CD4-positive, CD25-positive, alpha-beta regulatory T cell (primary cell): Measurements from ENCODE around the gene CFAP46. TPM values are rescaled to one million over a fixed set of nuclear protein-coding genes. Genes with fewer than 3 reads are reported as not detected.

Experiments used
- ATAC-seq, 2 donors: fragments of 150-1000 bp; cut with Tn5 transposase; one replicate each; pipeline ENCODE4 v1.10.0; 2021; ENCODE audit warnings: low read depth in 2 of 2, moderate number of reproducible peaks in 2 of 2, moderate library complexity in 1 of 2
- DNase-seq, 3 donors: peaks; one replicate each; pipeline versions ENCODE4 v3.0.0 to v3.0.0-alpha.2; 2012 to 2022; ENCODE audit warnings: mixed read lengths in 1 of 3
- H3K27ac ChIP-seq: one replicate; pipeline ENCODE4 v1.7.0; 2013; ENCODE audit warnings: mild to moderate bottlenecking, low read length; ENCODE audit not compliant: insufficient read depth, poor library complexity, severe bottlenecking
- H3K27me3 ChIP-seq: one replicate; pipeline ENCODE4 v1.7.0; 2013; ENCODE audit warnings: low read length; ENCODE audit not compliant: control insufficient read depth, insufficient read depth
- H3K36me3 ChIP-seq: one replicate; pipeline ENCODE4 v1.7.0; 2013; ENCODE audit warnings: mild to moderate bottlenecking, low read length, moderate library complexity; ENCODE audit not compliant: control insufficient read depth, insufficient read depth
- H3K4me1 ChIP-seq: 2 replicates; pipeline ENCODE4 v1.7.0; 2013; ENCODE audit warnings: mild to moderate bottlenecking, low read length; ENCODE audit not compliant: insufficient read depth, control insufficient read depth, poor library complexity, severe bottlenecking
- H3K4me3 ChIP-seq: one replicate; pipeline ENCODE4 v1.7.0; 2013; ENCODE audit warnings: low read depth, mild to moderate bottlenecking, low read length, moderate library complexity
- H3K9me3 ChIP-seq, 2 experiments: 1 replicate in 1 of 2; 2 replicates in 1 of 2; pipeline ENCODE4 v1.7.0; 2013; ENCODE audit warnings: low read length in 2 of 2, mild to moderate bottlenecking in 1 of 2, moderate library complexity in 1 of 2; ENCODE audit not compliant: control insufficient read depth in 2 of 2
- H3K27ac Mint-ChIP-seq, 3 donors: one replicate each; pipeline ENCODE4 v1.8.0; 2020 to 2022; ENCODE audit warnings: mild to moderate bottlenecking in 3 of 3, mixed read lengths in 3 of 3, moderate library complexity in 2 of 3
- H3K27me3 Mint-ChIP-seq: one replicate; pipeline ENCODE4 v1.8.0; 2022; ENCODE audit warnings: mild to moderate bottlenecking, mixed read lengths
- H3K36me3 Mint-ChIP-seq: one replicate; pipeline ENCODE4 v1.8.0; 2020; ENCODE audit warnings: mixed read lengths
- H3K4me1 Mint-ChIP-seq, 4 donors: one replicate each; pipeline ENCODE4 v1.8.0; 2020 to 2022; ENCODE audit warnings: mixed read lengths in 4 of 4, mild to moderate bottlenecking in 1 of 4
- H3K4me3 Mint-ChIP-seq, 4 donors: one replicate each; pipeline ENCODE4 v1.8.0; 2020 to 2022; ENCODE audit warnings: mild to moderate bottlenecking in 4 of 4, mixed read lengths in 4 of 4, moderate library complexity in 3 of 4
- H3K9me3 Mint-ChIP-seq, 7 donors: one replicate each; pipeline ENCODE4 v1.8.0; 2020 to 2022; ENCODE audit warnings: mixed read lengths in 7 of 7, mild to moderate bottlenecking in 3 of 7, moderate library complexity in 2 of 7
- polyA plus RNA-seq, 4 donors: library from polyadenylated mRNA; unstranded; fragments of 300-500 nt; fragmentation: Illumina TruSeq; gene quantifications; one replicate each; pipeline ENCODE4 v1.2.3, GENCODE V29; 2021
- total RNA-seq: library from RNA; stranded (reverse); gene quantifications from one replicate; pipeline ENCODE4 v1.2.3, GENCODE V29; 2022

Gene CFAP46
- total and polyA plus RNA-seq, 5 donors from 2014 or later = not detected

DNA sequence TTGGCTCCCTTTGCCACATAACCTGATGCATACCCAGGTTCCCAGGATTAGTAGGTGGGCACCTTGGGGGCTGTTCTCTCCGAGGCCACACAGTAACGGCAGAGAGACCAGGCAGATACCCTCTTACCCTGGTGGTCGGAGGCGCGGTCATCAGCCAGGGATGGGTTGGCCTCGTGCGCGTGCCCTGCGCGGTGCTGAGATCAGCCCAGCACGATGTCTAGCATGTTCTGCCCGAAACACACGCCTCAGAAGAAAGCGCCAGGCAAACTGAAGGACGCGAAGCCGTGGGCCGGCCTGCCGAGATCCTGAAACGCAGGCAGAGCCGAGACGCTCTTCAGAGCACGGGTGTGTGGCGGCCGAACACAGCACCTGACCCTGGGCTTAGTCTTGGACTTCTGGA lies 34.7 kb upstream of the CFAP46 start:
- no peaks in the 10 kb centered on the region for H3K4me1 ChIP-seq
- H3K9me3 ChIP-seq = no peaks in the 10 kb centered on the region
- Mint-ChIP-seq H3K9me3 (no peaks in the 10 kb centered on the region), H3K4me3 (no peak overlapping the region), H3K4me1 (no peaks in the 10 kb centered on the region), H3K27ac (no peak overlapping the region), H3K27me3 (no peaks in the 10 kb centered on the region), H3K36me3 (no peaks in the 10 kb centered on the region)
- DNase-seq (no peak), ATAC-seq (no peak)
- no peak overlapping the region for H3K4me3 ChIP-seq
- no peaks in the 10 kb centered on the region for H3K36me3 ChIP-seq
- no peak overlapping the region for H3K27ac ChIP-seq
- no peaks in the 10 kb centered on the region for H3K27me3 ChIP-seq

- Mint-ChIP-seq H3K4me1 (no peaks in the 10 kb centered on the region), H3K36me3 (no peaks in the 10 kb centered on the region), H3K9me3 (peaks cover 0 to 3% (median 0%) of the 10 kb centered on the region in 7 donors), H3K27me3 (no peaks in the 10 kb centered on the region), H3K27ac (no peak overlapping the region), H3K4me3 (no peak overlapping the region)
- no peak for DNase-seq
- ATAC-seq = no peak
- no peak overlapping the region for H3K27ac ChIP-seq
- H3K4me3 ChIP-seq = no peak overlapping the region
- H3K4me1 ChIP-seq = no peaks in the 10 kb centered on the region
- H3K36me3 ChIP-seq = no peaks in the 10 kb centered on the region
- H3K27me3 ChIP-seq = no peaks in the 10 kb centered on the region
- H3K9me3 ChIP-seq = no peaks in the 10 kb centered on the region
These were observed 33.7 kb upstream of the CFAP46 start for GRCh38 chr10:132975831-132976682.

DNA sequence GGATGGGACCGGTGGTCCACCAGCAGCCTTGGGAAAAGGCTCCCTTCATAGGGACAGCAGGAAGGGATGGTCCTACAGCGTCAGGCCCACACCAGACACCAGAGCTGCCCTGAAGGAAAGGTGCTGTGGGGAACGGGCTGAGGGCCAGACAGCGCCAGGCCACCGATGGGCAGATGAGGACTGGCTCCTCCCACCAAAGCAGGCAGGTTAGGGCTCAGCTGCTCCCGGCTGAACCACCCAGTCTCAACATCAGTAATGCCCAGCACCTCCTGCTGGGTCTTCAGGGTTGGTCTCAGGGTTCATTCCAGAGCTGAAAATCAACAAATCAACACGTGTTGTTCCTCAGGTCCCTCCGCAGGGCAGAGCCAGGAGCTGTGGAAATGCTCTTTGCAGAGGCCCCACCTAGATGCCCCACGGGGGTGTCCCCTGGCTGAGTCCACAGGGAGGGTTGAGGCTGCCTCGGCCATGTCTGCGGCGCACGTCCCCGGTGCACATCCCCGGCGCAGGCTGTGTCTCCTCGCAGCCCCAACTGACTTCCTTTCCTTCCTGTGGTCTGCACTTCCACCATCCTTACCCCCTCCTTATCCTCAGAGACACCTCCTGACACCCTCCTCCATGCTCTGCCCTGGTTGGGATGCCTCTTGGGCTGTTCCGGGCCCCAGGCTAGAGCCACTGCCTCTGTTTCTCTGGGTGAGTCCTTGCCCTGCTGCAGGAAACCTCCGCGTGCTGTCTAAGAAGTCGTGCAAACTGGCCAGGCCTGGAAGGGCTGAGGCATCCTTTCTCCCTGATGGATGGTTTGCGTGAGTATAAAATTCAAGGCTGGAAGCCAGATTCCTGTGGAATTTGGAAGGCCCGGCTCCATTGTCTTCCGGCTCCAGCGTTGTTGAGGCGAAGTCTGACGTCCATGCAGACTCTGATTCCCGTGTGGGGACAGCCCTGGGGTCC lies 32.8 kb upstream of the CFAP46 start:
- ATAC-seq (no peak), DNase-seq (no peak)
- H3K36me3 Mint-ChIP-seq = no peaks in the 10 kb centered on the region
- Histone ChIP-seq H3K27ac (no peak overlapping the region), H3K9me3 (no peaks in the 10 kb centered on the region), H3K36me3 (no peaks in the 10 kb centered on the region), H3K4me3 (no peak overlapping the region), H3K4me1 (no peaks in the 10 kb centered on the region), H3K27me3 (no peaks in the 10 kb centered on the region)
- H3K27ac Mint-ChIP-seq = no peak overlapping the region
- H3K9me3 Mint-ChIP-seq = peaks cover 0 to 3% (median 0%) of the 10 kb centered on the region in 7 donors
- H3K27me3 Mint-ChIP-seq = peaks cover 4% of the 10 kb centered on the region
- H3K4me3 Mint-ChIP-seq = no peak overlapping the region
- no peaks in the 10 kb centered on the region for H3K4me1 Mint-ChIP-seq

- no peak for DNase-seq
- H3K9me3 ChIP-seq = no peaks in the 10 kb centered on the region
- Mint-ChIP-seq H3K4me3 (no peak overlapping the region), H3K27me3 (peaks cover 7% of the 10 kb centered on the region), H3K4me1 (no peaks in the 10 kb centered on the region), H3K27ac (no peak overlapping the region), H3K36me3 (no peaks in the 10 kb centered on the region), H3K9me3 (peaks cover 0 to 4% (median 0%) of the 10 kb centered on the region in 7 donors)
- H3K36me3 ChIP-seq = no peaks in the 10 kb centered on the region
- no peaks in the 10 kb centered on the region for H3K4me1 ChIP-seq
- ATAC-seq = no peak
- H3K27ac ChIP-seq = no peak overlapping the region
- H3K27me3 ChIP-seq = no peaks in the 10 kb centered on the region
- H3K4me3 ChIP-seq = no peak overlapping the region
These were observed 32.0 kb upstream of the CFAP46 start for GRCh38 chr10:132974249-132974796.

- H3K27me3 Mint-ChIP-seq = peaks cover 12% of the 10 kb centered on the region
- no peak overlapping the region for H3K4me3 Mint-ChIP-seq
- no peaks in the 10 kb centered on the region for H3K4me1 ChIP-seq
- no peaks in the 10 kb centered on the region for H3K36me3 Mint-ChIP-seq
- H3K27ac ChIP-seq = no peak overlapping the region
- H3K27ac Mint-ChIP-seq = no peak overlapping the region
- no peaks in the 10 kb centered on the region for H3K4me1 Mint-ChIP-seq
- peaks cover 0 to 4% (median 0%) of the 10 kb centered on the region in 7 donors for H3K9me3 Mint-ChIP-seq
- peaks cover under 1% of the 10 kb centered on the region for H3K27me3 ChIP-seq
- H3K9me3 ChIP-seq = no peaks in the 10 kb centered on the region
- H3K4me3 ChIP-seq = no peak overlapping the region
- DNase-seq (no peak), ATAC-seq (no peak)
- no peaks in the 10 kb centered on the region for H3K36me3 ChIP-seq
These were observed 31.5 kb upstream of the CFAP46 start for GRCh38 chr10:132973903-132974241.

- no peak overlapping the region for H3K4me3 ChIP-seq
- no peak overlapping the region for H3K4me3 Mint-ChIP-seq
- H3K9me3 ChIP-seq = no peaks in the 10 kb centered on the region
- H3K36me3 ChIP-seq = no peaks in the 10 kb centered on the region
- no peak overlapping the region for H3K27ac Mint-ChIP-seq
- H3K9me3 Mint-ChIP-seq = peaks cover 0 to 4% (median 0%) of the 10 kb centered on the region in 7 donors
- H3K4me1 Mint-ChIP-seq = no peaks in the 10 kb centered on the region
- peaks cover 2% of the 10 kb centered on the region for H3K27me3 ChIP-seq
- H3K27ac ChIP-seq = no peak overlapping the region
- ATAC-seq = no peak
- no peaks in the 10 kb centered on the region for H3K36me3 Mint-ChIP-seq
- no peak for DNase-seq
- H3K27me3 Mint-ChIP-seq = peaks cover 17% of the 10 kb centered on the region
- no peaks in the 10 kb centered on the region for H3K4me1 ChIP-seq
These were observed 30.9 kb upstream of the CFAP46 start for GRCh38 chr10:132972986-132973902.
